ENCODE measurements around the gene MYO9A. TPM values are rescaled to one million over a fixed set of nuclear protein-coding genes. Genes with fewer than 3 reads are reported as not detected.
"Not testable (repeated sequence)": the region's sequence is repeated elsewhere in the genome, so short reads cannot be mapped to it uniquely, and the experiment has no call there.

MYO9A gene
- total and polyA plus RNA-seq, 10 of the 15 experiments (the other 5 are each of a cell fraction or from before 2014, with no cell fraction given) = 3.3 to 25.3 (median 12.2) TPM

GRCh38 chr15:72077950-72078349 is 40.0 kb downstream of the MYO9A start:
- no peaks in the 10 kb centered on the region for H3K36me3 ChIP-seq (ENCODE audit: control insufficient read depth in 2 of 2, insufficient read depth in 2 of 2, low read length in 1 of 2)
- no peak overlapping the region for H3K4me3 ChIP-seq
- ChIA-PET RAD21 (ENCODE audit: unreplicated experiment) (interaction anchor here (0.9 kb wide), 1 partner anchor 78 kb away, joined by 3 read pairs; no protein-coding TSS in a partner anchor), CTCF (interaction anchor here (1.1 to 1.2 kb wide), 2 partner anchors 49 to 298 kb away, joined by 3 read pairs; no protein-coding TSS in a partner anchor), POLR2A (interaction anchor here (1.1 kb wide), 1 partner anchor 64 kb away, joined by 3 read pairs; no protein-coding TSS in a partner anchor), SMC1A (ENCODE audit: uncharacterized antibody, unreplicated experiment) (interaction anchor here (0.7 to 1.4 kb wide), 4 partner anchors 42 to 142 kb away, joined by 3 to 5 read pairs (median 4); no protein-coding TSS in a partner anchor)
- no peak overlapping the region for H2AFZ ChIP-seq (ENCODE audit: control insufficient read depth, low read depth, low read length)
- in situ Hi-C loops (cut with MboI) (no loop called here), intact Hi-C loops (cut with micrococcal nuclease; ENCODE audit: unreplicated experiment) (loop anchor here (5.0 kb wide), 1 partner anchor 64 kb away; no protein-coding TSS in a partner anchor)
- DNase-seq (ENCODE audit: low read depth, low spot score) (no peak), ATAC-seq (peak; percentile 20), FAIRE-seq (no peak)
- no peaks in the 10 kb centered on the region; the same call in 1 of the 2 replicates for H3K79me2 ChIP-seq (ENCODE audit: control insufficient read depth, insufficient read depth, low read length)
- no peak overlapping the region for H3K9ac ChIP-seq (ENCODE audit: control insufficient read depth, insufficient read depth, low read length)
- no peaks in the 10 kb centered on the region for H4K20me1 ChIP-seq (ENCODE audit: control insufficient read depth, insufficient read depth)
- H3K9me3 ChIP-seq (replicated peaks; ENCODE audit: control insufficient read depth, insufficient read depth, low read length) = no peaks in the 10 kb centered on the region; the same call in 1 of the 3 replicates
- H3K4me2 ChIP-seq (ENCODE audit: control insufficient read depth, insufficient read depth) = peak overlapping the region; percentile 64
- BruUV-seq (replicated peaks) = no TSS peak
- H3K4me1 ChIP-seq (ENCODE audit: control insufficient read depth, insufficient read depth, low read length) = peaks cover 8% of the 10 kb centered on the region
- TF ChIP-seq MTA3 (IDR thresholded peaks at IDR 0.05; ENCODE audit: borderline replicate concordance, low read length) (0 out of 2 replicates have a peak, but pooled peaks have one; percentile 5), FOXK2 (IDR thresholded peaks at IDR 0.05) (no peak)
- 93% methylated on average over 1 of the region's 1 CpG for WGBS (ENCODE audit: insufficient coverage, insufficient replicate concordance, low lambda C conversion rate, missing lambda C conversion rate)
- no peaks in the 10 kb centered on the region for H3K27me3 ChIP-seq (replicated peaks in 1 of 2; ENCODE audit: control insufficient read depth in 2 of 2, insufficient read depth in 2 of 2, low read length in 1 of 2)
- H3K27ac ChIP-seq (ENCODE audit: control insufficient read depth, insufficient read depth) = peak overlapping the region; percentile 66

- Histone ChIP-seq H3K27ac (ENCODE audit: control insufficient read depth, insufficient read depth) (no peak overlapping the region), H3K36me3 (ENCODE audit: control insufficient read depth in 2 of 2, insufficient read depth in 2 of 2, low read length in 1 of 2) (no peaks in the 10 kb centered on the region), H2AFZ (ENCODE audit: control insufficient read depth, low read depth, low read length) (no peak overlapping the region), H3K9me3 (replicated peaks; ENCODE audit: control insufficient read depth, insufficient read depth, low read length) (no peaks in the 10 kb centered on the region; the same call in 2 of the 3 replicates), H3K9ac (ENCODE audit: control insufficient read depth, insufficient read depth, low read length) (no peak overlapping the region), H3K27me3 (replicated peaks in 1 of 2; ENCODE audit: control insufficient read depth in 2 of 2, insufficient read depth in 2 of 2, low read length in 1 of 2) (no peaks in the 10 kb centered on the region), H3K4me2 (ENCODE audit: control insufficient read depth, insufficient read depth) (no peak overlapping the region), H3K4me1 (ENCODE audit: control insufficient read depth, insufficient read depth, low read length) (peaks cover 11% of the 10 kb centered on the region), H3K4me3 (no peak overlapping the region), H3K79me2 (ENCODE audit: control insufficient read depth, insufficient read depth, low read length) (no peaks in the 10 kb centered on the region; the same call in none of the 2 replicates), H4K20me1 (ENCODE audit: control insufficient read depth, insufficient read depth) (no peaks in the 10 kb centered on the region)
- TF ChIP-seq SUZ12 (IDR thresholded peaks at IDR 0.05; ENCODE audit: unreplicated experiment) = no peak
- ChIA-PET POLR2A (interaction anchor here (0.5 to 1.1 kb wide), 5 partner anchors 9 to 1415 kb away, joined by 3 to 8 read pairs (median 3); no protein-coding TSS in a partner anchor), CTCF (interaction anchor here (0.5 to 1.1 kb wide), 3 partner anchors 9 to 257 kb away, joined by 3 read pairs; no protein-coding TSS in a partner anchor), SMC1A (ENCODE audit: uncharacterized antibody, unreplicated experiment) (interaction anchor here (0.7 to 1.8 kb wide), 5 partner anchors 39 to 248 kb away, joined by 3 to 6 read pairs (median 4); no protein-coding TSS in a partner anchor), RAD21 (ENCODE audit: unreplicated experiment) (no interaction called here)
- WGBS (ENCODE audit: insufficient coverage, insufficient replicate concordance, low lambda C conversion rate, missing lambda C conversion rate) = over 99% methylated on average over 5 of the region's 5 CpGs
- no peak for DNase-seq (ENCODE audit: low read depth, low spot score)
- ATAC-seq = no peak
- intact Hi-C loops (cut with micrococcal nuclease; ENCODE audit: unreplicated experiment) = loop anchor here (5.0 kb wide), 1 partner anchor 68 kb away; no protein-coding TSS in a partner anchor
- BruUV-seq (replicated peaks) = no TSS peak
- in situ Hi-C loops (cut with MboI) = no loop called here
- no peak for FAIRE-seq
These were observed 43.5 kb downstream of the MYO9A start for GRCh38 chr15:72074335-72075060.

GRCh38 chr15:72071448-72071825 is 46.5 kb downstream of the MYO9A start:
- FAIRE-seq; H3K36me3 ChIP-seq (ENCODE audit: control insufficient read depth in 2 of 2, insufficient read depth in 2 of 2, low read length in 1 of 2); H3K4me3 ChIP-seq; SMC1A ChIA-PET (ENCODE audit: uncharacterized antibody, unreplicated experiment); intact Hi-C loops (cut with micrococcal nuclease; ENCODE audit: unreplicated experiment); DNase-seq (ENCODE audit: low read depth, low spot score); H2AFZ ChIP-seq (ENCODE audit: control insufficient read depth, low read depth, low read length); CTCF ChIA-PET; H4K20me1 ChIP-seq (ENCODE audit: control insufficient read depth, insufficient read depth); H3K9me3 ChIP-seq (replicated peaks; ENCODE audit: control insufficient read depth, insufficient read depth, low read length); H3K79me2 ChIP-seq (ENCODE audit: control insufficient read depth, insufficient read depth, low read length); in situ Hi-C loops (cut with MboI); RAD21 ChIA-PET (ENCODE audit: unreplicated experiment); H3K27ac ChIP-seq (ENCODE audit: control insufficient read depth, insufficient read depth); BruUV-seq (replicated peaks); H3K4me1 ChIP-seq (ENCODE audit: control insufficient read depth, insufficient read depth, low read length); H3K9ac ChIP-seq (ENCODE audit: control insufficient read depth, insufficient read depth, low read length); H3K27me3 ChIP-seq (replicated peaks in 1 of 2; ENCODE audit: control insufficient read depth in 2 of 2, insufficient read depth in 2 of 2, low read length in 1 of 2): not testable (repeated sequence)
- 39% methylated on average over 8 of the region's 8 CpGs for WGBS (ENCODE audit: insufficient coverage, insufficient replicate concordance, low lambda C conversion rate, missing lambda C conversion rate)
- peak overlapping the region; percentile 40; the same call in 1 of the 2 replicates for H3K4me2 ChIP-seq (ENCODE audit: control insufficient read depth, insufficient read depth)
- ATAC-seq = peak; percentile 52
- POLR2A ChIA-PET = interaction anchor here (0.7 kb wide), 1 partner anchor 45 kb away, joined by 4 read pairs; no protein-coding TSS in a partner anchor

Measured in GM12878 (cell line).